Measurements from ENCODE around the gene RSAD1.
"Not testable (repeated sequence)": the region's sequence is repeated elsewhere in the genome, so short reads cannot be mapped to it uniquely, and the experiment has no call there.

The RSAD1 gene

GRCh38 chr17:50472761-50473161, 5.9 kb upstream of the RSAD1 start:
- DNase-seq (ENCODE audit: low spot score): not testable (repeated sequence)

GRCh38 chr17:50473901-50474300, 4.8 kb upstream of the RSAD1 start:
- DNase-seq (ENCODE audit: low spot score): no peak

DNA sequence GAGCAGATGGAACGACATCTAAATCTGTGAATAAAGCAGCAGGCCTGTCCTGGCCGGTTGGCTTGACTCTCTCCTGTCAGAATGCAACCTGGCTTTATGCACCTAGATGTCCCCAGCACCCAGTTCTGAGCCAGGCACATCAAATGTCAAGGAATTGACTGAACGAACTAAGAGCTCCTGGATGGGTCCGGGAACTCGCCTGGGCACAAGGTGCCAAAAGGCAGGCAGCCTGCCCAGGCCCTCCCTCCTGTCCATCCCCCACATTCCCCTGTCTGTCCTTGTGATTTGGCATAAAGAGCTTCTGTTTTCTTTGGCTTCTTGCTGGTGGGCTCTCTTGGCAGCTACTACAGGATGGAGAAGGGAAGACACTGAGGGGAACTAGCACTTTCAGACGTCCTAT, 4.1 kb upstream of the RSAD1 start:
- DNase-seq (ENCODE audit: low spot score): no peak

- no peak for DNase-seq (ENCODE audit: low spot score)
These were observed 3.3 kb upstream of the RSAD1 start for GRCh38 chr17:50475362-50475761.

GRCh38 chr17:50475775-50476544, 2.7 kb upstream of the RSAD1 start:
- DNase-seq (ENCODE audit: low spot score): not testable (repeated sequence)

- no peak for DNase-seq (ENCODE audit: low spot score)
These were observed 1.9 kb upstream of the RSAD1 start for GRCh38 chr17:50476545-50477315.

DNA sequence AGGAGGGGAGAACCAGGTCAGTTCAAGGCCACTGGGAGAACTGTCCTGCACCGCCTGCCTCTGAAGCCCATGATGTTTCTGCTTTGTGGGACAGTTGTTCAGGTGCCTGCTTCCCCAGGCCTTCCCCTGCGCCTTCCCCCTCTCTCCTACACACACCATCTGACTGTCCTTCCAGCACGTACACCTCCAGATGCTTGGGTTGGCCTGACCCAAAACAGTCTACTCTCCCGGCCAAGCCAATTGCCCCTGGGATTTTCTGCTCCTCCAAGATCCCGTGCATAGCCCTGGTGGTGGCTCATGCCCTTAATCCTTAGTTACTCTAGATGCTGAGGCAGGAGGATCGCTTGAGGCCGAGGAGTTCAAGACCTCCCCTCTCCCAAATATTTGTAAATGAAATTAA, 684 bp upstream of the RSAD1 start:
- no peak for DNase-seq (ENCODE audit: low spot score)

GRCh38 chr17:50479522-50480141, 972 bp downstream of the RSAD1 start:
- DNase-seq (ENCODE audit: low spot score): peak; percentile 81

DNA sequence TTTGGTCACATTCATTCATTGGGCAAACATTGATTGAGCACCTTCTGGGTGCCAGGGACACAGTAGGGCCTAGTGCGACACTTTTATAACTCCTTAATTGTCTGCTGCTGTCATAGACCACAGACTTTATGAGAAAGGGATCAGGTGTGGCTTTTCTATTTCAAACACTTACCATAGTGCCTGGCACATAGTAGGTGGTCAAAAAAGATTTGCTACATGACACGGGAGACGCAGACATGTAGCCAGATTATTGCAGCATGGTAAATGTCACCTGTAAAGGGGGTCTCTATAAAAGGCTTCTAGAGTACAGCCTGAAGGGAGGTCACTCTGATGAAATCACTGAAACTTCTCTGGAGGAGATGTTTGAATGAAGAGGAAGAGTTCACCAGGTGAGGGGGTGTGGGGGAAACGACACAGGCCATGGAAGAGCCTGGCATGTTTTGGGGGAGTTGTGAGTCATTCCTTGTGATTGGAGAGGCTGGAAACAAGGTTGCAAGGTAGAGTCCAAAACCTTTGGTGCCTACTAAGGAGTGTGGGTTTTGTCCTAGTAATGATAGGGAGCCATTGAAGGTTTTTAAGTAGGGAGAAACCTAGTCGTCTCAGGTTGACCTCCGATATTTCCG, 1.6 kb downstream of the RSAD1 start:
- no peak for DNase-seq (ENCODE audit: low spot score)

DNA sequence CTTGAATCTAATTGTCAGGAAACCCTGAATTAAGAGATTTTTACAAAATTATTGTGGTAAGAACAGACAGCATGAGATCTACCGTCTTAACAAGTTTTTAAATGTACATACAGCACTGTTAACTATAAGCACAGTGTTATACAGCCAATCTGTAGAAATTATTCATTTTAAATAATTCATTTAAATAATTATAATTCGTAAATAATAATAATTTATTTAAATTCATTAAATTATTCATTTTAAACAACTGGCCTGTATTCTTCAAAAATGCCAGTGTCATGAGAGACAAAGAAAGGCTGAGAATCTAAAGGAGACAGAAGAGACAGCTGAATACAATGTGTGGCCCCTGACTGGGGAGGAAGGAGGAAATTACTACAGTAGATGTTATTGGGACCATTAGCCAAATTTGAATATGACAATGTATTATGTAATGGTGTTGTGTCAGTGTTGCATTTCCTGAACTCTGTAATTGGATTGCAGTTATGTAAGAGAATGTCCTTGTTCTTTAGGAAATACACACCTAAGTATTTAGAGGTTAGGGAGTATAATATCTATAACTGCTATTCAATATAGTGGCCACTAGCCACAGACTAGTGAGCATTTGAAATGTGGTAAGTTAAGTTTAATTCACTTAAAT, 2.3 kb downstream of the RSAD1 start:
- no peak for DNase-seq (ENCODE audit: low spot score)

DNA sequence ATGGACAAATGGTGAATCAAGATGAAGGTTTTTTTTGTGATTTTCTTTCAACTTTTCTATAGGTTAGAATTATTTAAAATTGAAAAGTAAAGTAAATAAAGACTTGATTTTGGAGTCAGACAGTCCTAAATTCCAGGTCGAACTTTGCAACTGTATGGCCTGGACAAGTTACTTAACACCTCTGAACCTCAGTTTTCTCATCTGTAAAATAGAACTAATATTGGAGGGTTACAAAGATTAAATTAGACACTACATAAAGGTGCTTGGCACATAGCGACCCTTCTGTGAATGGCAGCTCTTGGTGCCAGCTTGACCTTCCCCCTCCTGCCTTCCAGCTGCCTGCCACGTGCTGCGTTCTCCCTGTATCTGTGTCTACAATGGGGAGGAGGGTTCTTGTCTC, 3.0 kb downstream of the RSAD1 start:
- no peak for DNase-seq (ENCODE audit: low spot score)

DNA sequence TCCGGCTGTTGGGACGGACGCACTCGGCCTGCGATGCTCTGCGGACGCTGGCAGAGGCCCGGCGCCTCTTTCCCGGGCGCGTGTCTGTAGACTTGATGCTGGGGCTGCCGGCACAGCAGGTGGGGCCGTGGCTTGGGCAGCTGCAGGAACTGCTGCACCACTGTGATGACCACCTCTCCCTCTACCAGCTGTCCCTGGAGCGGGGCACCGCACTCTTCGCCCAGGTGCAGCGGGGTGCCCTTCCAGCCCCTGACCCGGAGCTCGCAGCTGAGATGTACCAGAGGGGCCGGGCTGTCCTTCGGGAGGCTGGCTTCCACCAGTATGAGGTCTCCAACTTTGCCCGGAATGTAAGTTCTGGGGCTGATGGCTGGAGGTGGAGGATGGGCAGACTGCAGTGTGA, 3.5 kb downstream of the RSAD1 start:
- no peak for DNase-seq (ENCODE audit: low spot score)

DNA sequence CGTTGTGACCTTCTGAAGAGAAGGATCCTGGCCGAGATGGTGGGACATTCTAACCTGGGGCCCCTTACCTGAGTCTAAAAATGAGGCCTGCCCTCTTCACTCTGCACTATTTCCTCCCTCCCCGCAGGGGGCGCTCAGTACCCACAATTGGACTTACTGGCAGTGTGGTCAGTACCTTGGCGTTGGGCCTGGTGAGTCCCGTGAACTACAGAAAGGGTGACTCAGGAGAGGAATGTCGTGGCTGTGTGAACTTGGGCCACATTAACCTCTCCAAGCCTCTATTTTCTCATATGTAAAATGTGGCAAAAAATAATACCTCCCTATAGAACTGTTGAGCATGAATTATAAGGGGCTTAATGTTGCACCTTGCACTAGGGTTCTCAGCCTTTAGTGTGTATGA, 3.9 kb downstream of the RSAD1 start:
- peak; percentile 92 for DNase-seq (ENCODE audit: low spot score)

DNA sequence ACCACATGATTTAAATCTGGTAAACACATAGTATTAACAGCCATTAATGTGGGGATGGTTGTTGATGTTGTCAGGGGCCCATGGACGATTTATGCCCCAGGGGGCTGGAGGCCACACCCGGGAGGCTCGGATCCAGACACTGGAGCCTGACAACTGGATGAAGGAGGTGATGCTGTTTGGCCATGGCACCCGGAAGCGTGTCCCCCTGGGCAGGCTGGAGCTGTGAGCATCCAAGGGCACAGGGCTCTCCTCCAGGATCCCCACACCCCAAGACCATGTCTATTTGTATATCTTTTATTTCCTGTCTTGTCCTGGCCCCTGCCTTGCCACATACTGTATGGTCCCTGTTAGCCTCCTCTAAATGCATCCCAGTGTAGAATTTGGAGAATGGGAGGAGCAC, 4.6 kb downstream of the RSAD1 start:
- no peak for DNase-seq (ENCODE audit: low spot score)

- no peak for DNase-seq (ENCODE audit: low spot score)
These were observed 5.9 kb downstream of the RSAD1 start for GRCh38 chr17:50484386-50485155.

DNA sequence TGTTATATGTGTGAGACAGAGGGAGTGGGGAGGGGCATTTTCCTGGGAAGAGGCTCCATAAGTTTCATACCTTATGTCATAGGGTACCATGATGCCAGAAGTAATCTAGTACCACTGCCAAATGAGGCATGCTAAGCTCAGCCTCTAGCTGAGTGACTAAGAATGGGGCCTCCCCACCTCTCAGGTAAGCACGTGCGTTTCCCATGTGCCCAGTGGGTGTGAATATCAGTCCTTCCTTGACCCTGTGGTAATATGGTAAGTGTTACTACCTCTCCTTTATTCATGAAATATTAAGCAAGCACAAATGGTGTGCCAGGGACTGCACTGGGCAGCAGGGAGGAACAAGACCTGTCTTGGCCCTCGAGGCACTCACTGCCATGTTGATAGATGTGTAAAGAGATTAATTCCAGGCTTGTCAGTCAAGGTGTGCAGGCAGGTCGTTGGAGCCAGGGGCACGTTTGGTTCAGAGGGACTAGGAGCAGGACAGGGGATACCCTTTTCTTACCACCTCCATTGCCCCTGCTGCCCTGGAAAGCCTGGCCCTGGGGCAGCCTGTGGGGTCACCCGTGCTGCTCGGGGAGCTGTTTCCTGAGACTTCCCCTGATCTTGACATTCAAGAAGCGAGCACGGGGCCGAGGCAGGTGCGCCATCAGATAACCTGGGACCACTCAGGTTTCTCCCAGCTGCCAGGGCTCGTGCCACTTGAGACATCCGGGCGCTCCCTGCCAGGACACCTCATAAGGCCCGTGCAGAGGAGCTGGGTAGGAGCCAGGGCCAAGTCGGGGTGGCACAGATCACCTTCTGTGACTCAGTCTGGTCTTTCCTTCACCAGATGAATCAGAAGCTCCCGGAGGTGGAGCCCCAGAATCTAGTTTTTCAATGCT, 8.8 kb downstream of the RSAD1 start:
- no peak for DNase-seq (ENCODE audit: low spot score)

GRCh38 chr17:50488880-50489279, 10.2 kb downstream of the RSAD1 start:
- DNase-seq (ENCODE audit: low spot score): no peak

DNA sequence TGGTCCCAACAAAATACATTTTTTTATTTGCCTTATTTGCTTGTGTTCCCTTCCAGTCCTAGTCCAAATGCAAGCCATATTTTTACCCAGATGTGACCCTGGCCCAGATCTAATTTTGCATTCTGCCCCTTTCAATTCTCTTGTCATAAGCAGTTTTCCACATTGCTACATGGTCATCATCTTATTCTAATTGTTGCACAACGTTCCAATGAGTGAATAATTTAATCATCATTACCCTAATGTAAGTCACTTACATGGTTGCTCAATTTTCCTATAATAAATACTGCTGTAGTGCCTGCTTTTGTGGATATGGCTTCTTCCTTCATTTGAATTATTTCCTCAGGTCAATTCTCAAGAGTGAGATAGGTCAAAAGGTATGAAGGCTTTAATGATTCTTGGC, 12.8 kb downstream of the RSAD1 start:
- DNase-seq (ENCODE audit: low spot score): no peak

- DNase-seq (ENCODE audit: low spot score): no peak
These were observed 13.6 kb downstream of the RSAD1 start for GRCh38 chr17:50492214-50492613.

GRCh38 chr17:50493744-50494143, 15.1 kb downstream of the RSAD1 start:
- no peak for DNase-seq (ENCODE audit: low spot score)
